H1 (cell line): ENCODE results near the gene SLC2A1. TPM values are rescaled to one million over a fixed set of nuclear protein-coding genes. Genes with fewer than 3 reads are reported as not detected.

Experiments
- CTCF ChIA-PET: fragments of 300-600 bp; sonication (Branson Sonifier 250); formaldehyde crosslinking; loops from one replicate; lab custom pipeline; 2021; ENCODE audit not compliant: partially characterized antibody; lab: Charles Lee
- POLR2A ChIA-PET: fragments of 300-600 bp; sonication (Branson Sonifier 250); formaldehyde crosslinking; loops from one replicate; lab custom pipeline; 2021; ENCODE audit warnings: inconsistent platforms; ENCODE audit not compliant: partially characterized antibody; lab: Charles Lee
- DNase-seq, 2 experiments: peaks; one replicate each; pipeline versions ENCODE4 v3.0.0 to v3.0.0-alpha.2; 2010 to 2022; ENCODE audit warnings: low spot score in 2 of 2, low read depth in 1 of 2, mixed read lengths in 1 of 2
- FAIRE-seq: peaks from 2 replicates; lab custom pipeline; 2011; peaks lifted over from hg19 to GRCh38; lab: Jason Lieb, UNC
- H2AFZ ChIP-seq: 2 replicates; pipeline ENCODE4 v1.8.1; 2012; ENCODE audit warnings: low read length, inconsistent platforms
- H2AK5ac ChIP-seq: 2 replicates; pipeline ENCODE4 v1.6.1; 2013; ENCODE audit warnings: low read depth, low read length
- H2BK120ac ChIP-seq: replicated peaks from 2 replicates; pipeline ENCODE3; 2013; ENCODE audit warnings: low read depth, low read length, inconsistent platforms
- H2BK12ac ChIP-seq: 2 replicates; pipeline ENCODE4 v1.6.1; 2013; ENCODE audit warnings: low read depth, low read length
- H2BK15ac ChIP-seq: 2 replicates; pipeline ENCODE4 v1.6.1; 2013; ENCODE audit warnings: low read length
- H2BK20ac ChIP-seq: 2 replicates; pipeline ENCODE4 v1.6.1; 2013; ENCODE audit warnings: low read length
- H2BK5ac ChIP-seq: 2 replicates; pipeline ENCODE4 v1.6.1; 2013; ENCODE audit warnings: low read depth, low read length
- H3K14ac ChIP-seq: 2 replicates; pipeline ENCODE4 v1.6.1; 2013; ENCODE audit warnings: inconsistent platforms; ENCODE audit not compliant: insufficient read length
- H3K18ac ChIP-seq: 2 replicates; pipeline ENCODE4 v1.6.1; 2013; ENCODE audit warnings: low read length; ENCODE audit errors: extremely low read depth
- H3K23ac ChIP-seq: 2 replicates; pipeline ENCODE4 v1.6.1; 2013; ENCODE audit warnings: inconsistent platforms; ENCODE audit not compliant: insufficient read length
- H3K23me2 ChIP-seq: 2 replicates; pipeline ENCODE4 v1.6.1; 2013; ENCODE audit warnings: low read depth, low read length
- H3K27ac ChIP-seq: 2 replicates; pipeline ENCODE4 v1.6.1; 2011; ENCODE audit warnings: low read depth, low read length, inconsistent platforms
- H3K27me3 ChIP-seq, 4 experiments: replicated peaks in 1 of 4; 1 replicate in 1 of 4; 2 replicates in 3 of 4; pipeline versions ENCODE4 v1.6.1 to v1.8.1; 2011 to 2013; ENCODE audit warnings: low read length in 3 of 4, mild to moderate bottlenecking in 3 of 4, inconsistent platforms in 2 of 4, mixed read lengths in 2 of 4, moderate library complexity in 1 of 4; ENCODE audit not compliant: control insufficient read depth in 3 of 4, insufficient read depth in 3 of 4; ENCODE audit errors: extremely low read depth in 1 of 4
- H3K36me3 ChIP-seq, 4 experiments: 2 replicates each; pipeline versions ENCODE4 v1.6.1 to v1.8.1; 2011 to 2013; ENCODE audit warnings: mild to moderate bottlenecking in 4 of 4, low read length in 3 of 4, moderate library complexity in 2 of 4, control low read depth in 1 of 4, inconsistent platforms in 1 of 4; ENCODE audit not compliant: insufficient read depth in 4 of 4, control insufficient read depth in 2 of 4
- H3K4ac ChIP-seq: replicated peaks from 2 replicates; pipeline ENCODE3; 2013; ENCODE audit warnings: low read length, low read depth, mixed read lengths, inconsistent platforms; ENCODE audit not compliant: insufficient read length
- H3K4me1 ChIP-seq, 4 experiments: replicated peaks in 1 of 4; 1 replicate in 1 of 4; 2 replicates in 3 of 4; pipeline versions ENCODE4 v1.6.1 to v1.8.1; 2011 to 2013; ENCODE audit warnings: low read length in 3 of 4, inconsistent platforms in 2 of 4, mixed read lengths in 1 of 4; ENCODE audit not compliant: insufficient read depth in 4 of 4, control insufficient read depth in 3 of 4
- H3K4me2 ChIP-seq, 2 experiments: 2 replicates each; pipeline versions ENCODE4 v1.6.1 to v1.8.1; 2011 to 2013; ENCODE audit warnings: low read depth in 2 of 2, low read length in 2 of 2, control low read depth in 1 of 2, inconsistent platforms in 1 of 2, mild to moderate bottlenecking in 1 of 2; ENCODE audit not compliant: insufficient read depth in 1 of 2
- H3K4me3 ChIP-seq, 4 experiments: fragments of 200-600, 300-600 bp in 1 of 4; sonication (generic), shearing (Covaris generic), sonication (Bioruptor Twin) in 1 of 4; 2 replicates each; pipeline versions ENCODE4 v1.5.1 to v1.8.1; 2011 to 2016; ENCODE audit warnings: low read length in 4 of 4, low read depth in 3 of 4, control low read depth in 2 of 4, inconsistent platforms in 2 of 4, mild to moderate bottlenecking in 2 of 4, mixed read lengths in 1 of 4, moderate library complexity in 1 of 4; ENCODE audit not compliant: insufficient read depth in 2 of 4; ENCODE audit errors: extremely low read depth in 1 of 4
- H3K56ac ChIP-seq: replicated peaks from 2 replicates; pipeline ENCODE3; 2013; ENCODE audit warnings: low read depth, mild to moderate bottlenecking, mixed read lengths, low read length, inconsistent platforms; ENCODE audit not compliant: insufficient read length
- H3K79me1 ChIP-seq: 2 replicates; pipeline ENCODE4 v1.6.1; 2013; ENCODE audit warnings: low read depth, low read length, control low read depth
- H3K79me2 ChIP-seq, 2 experiments: 2 replicates each; pipeline versions ENCODE4 v1.6.1 to v1.8.1; 2012 to 2013; ENCODE audit warnings: low read length in 2 of 2, mild to moderate bottlenecking in 2 of 2, inconsistent platforms in 1 of 2; ENCODE audit not compliant: insufficient read depth in 2 of 2, control insufficient read depth in 1 of 2
- H3K9ac ChIP-seq, 4 experiments: replicated peaks in 1 of 4; 1 replicate in 1 of 4; 2 replicates in 3 of 4; pipeline versions ENCODE4 v1.6.1 to v1.8.1; 2011 to 2013; ENCODE audit warnings: low read depth in 3 of 4, low read length in 3 of 4, control low read depth in 2 of 4, mild to moderate bottlenecking in 2 of 4, moderate library complexity in 2 of 4, inconsistent platforms in 1 of 4; ENCODE audit errors: extremely low read depth in 1 of 4
- H3K9me3 ChIP-seq, 2 experiments: 2 replicates each; pipeline versions ENCODE4 v1.6.1 to v1.8.1; 2012 to 2013; ENCODE audit warnings: mild to moderate bottlenecking in 2 of 2, moderate library complexity in 2 of 2, control low read depth in 1 of 2, inconsistent platforms in 1 of 2, low read depth in 1 of 2, low read length in 1 of 2, mixed read lengths in 1 of 2; ENCODE audit not compliant: insufficient read depth in 2 of 2
- H4K20me1 ChIP-seq, 2 experiments: replicated peaks in 1 of 2; 2 replicates each; pipeline versions ENCODE3 to v1.8.1; 2011 to 2013; ENCODE audit warnings: inconsistent platforms in 2 of 2, low read length in 2 of 2, mild to moderate bottlenecking in 1 of 2; ENCODE audit not compliant: insufficient read depth in 2 of 2, control insufficient read depth in 1 of 2
- H4K5ac ChIP-seq: 2 replicates; pipeline ENCODE4 v1.6.1; 2013; ENCODE audit warnings: low read length, low read depth, mixed read lengths, inconsistent platforms; ENCODE audit not compliant: insufficient read length
- H4K8ac ChIP-seq: 2 replicates; pipeline ENCODE4 v1.8.0; 2013; ENCODE audit warnings: mild to moderate bottlenecking, moderate library complexity, low read length, inconsistent platforms; ENCODE audit not compliant: insufficient read depth; ENCODE audit errors: extremely low read depth
- H4K91ac ChIP-seq: replicated peaks from 2 replicates; pipeline ENCODE3; 2013; ENCODE audit warnings: low read length, mixed read lengths, inconsistent platforms; ENCODE audit not compliant: insufficient read length
- CHD2 ChIP-seq: IDR thresholded peaks from 2 replicates; pipeline ENCODE4 v1.6.1; 2012; ENCODE audit warnings: low read length, improper control_type of control experiment
- FOSL1 ChIP-seq: IDR thresholded peaks from 2 replicates; pipeline ENCODE4 v1.6.1; 2011; ENCODE audit warnings: mild to moderate bottlenecking, low read depth, low read length, moderate library complexity; ENCODE audit not compliant: insufficient read depth
- HDAC6 ChIP-seq: IDR thresholded peaks from one replicate; pipeline ENCODE4 v1.7.1; 2012; ENCODE audit warnings: low read depth, mild to moderate bottlenecking, inconsistent platforms, low read length, moderate library complexity
- JUND ChIP-seq: IDR thresholded peaks from 2 replicates; pipeline ENCODE4 v1.6.1; 2011; ENCODE audit warnings: mild to moderate bottlenecking, improper control_type of control experiment, low read length
- MAFK ChIP-seq: IDR thresholded peaks from 2 replicates; pipeline ENCODE4 v1.6.1; 2012; ENCODE audit warnings: low read depth, mild to moderate bottlenecking, improper control_type of control experiment, low read length
- SRF ChIP-seq: IDR thresholded peaks from 2 replicates; pipeline ENCODE4 v1.6.1; 2011; ENCODE audit warnings: mild to moderate bottlenecking, low read depth, low read length, moderate library complexity
- WGBS, 2 experiments: shearing (Covaris generic) in 1 of 2; methylation state at CpG; one replicate each; pipeline versions ENCODE4 v1.1.6 to v1.1.7; 2013 to 2015; ENCODE audit warnings: low lambda C conversion rate in 2 of 2, mixed read lengths in 2 of 2, inconsistent platforms in 1 of 2, low coverage in 1 of 2, missing lambda C conversion rate in 1 of 2; ENCODE audit not compliant: insufficient replicate concordance in 2 of 2, insufficient coverage in 1 of 2, insufficient read length in 1 of 2; ENCODE audit errors: extremely low coverage in 1 of 2, missing lambda C conversion rate in 1 of 2; 5-methylcytosine and 5-hydroxymethylcytosine counted together
- polyA plus RNA-seq, 7 experiments: library from polyadenylated mRNA; depleted of rRNA in 3 of 7; stranded (reverse) in 5 of 7; unstranded in 2 of 7; fragments of >200 nt in 5 of 7; fragments of 200-250 nt in 2 of 7; gene quantifications; 1 replicate in 5 of 7; 2 replicates in 1 of 7; 4 replicates in 1 of 7; pipeline versions ENCODE4 v1.2.1 to v1.2.3, GENCODE V29; 2011 to 2013; ENCODE audit warnings: missing spikeins in 2 of 7, mixed read lengths in 2 of 7
- total RNA-seq: library from RNA; stranded (reverse); fragmentation: NEBNext Ultra II Directional; extraction: Animal tissue kit (Norgen Biotek cat#: 25700); gene quantifications from 2 replicates; pipeline ENCODE4 v1.2.1, GENCODE V29; 2021

Gene SLC2A1
- total and polyA plus RNA-seq, 2 of the 8 experiments (the other 6 are each of a cell fraction or from before 2014, with no cell fraction given), result 230 to 308 TPM

DNA sequence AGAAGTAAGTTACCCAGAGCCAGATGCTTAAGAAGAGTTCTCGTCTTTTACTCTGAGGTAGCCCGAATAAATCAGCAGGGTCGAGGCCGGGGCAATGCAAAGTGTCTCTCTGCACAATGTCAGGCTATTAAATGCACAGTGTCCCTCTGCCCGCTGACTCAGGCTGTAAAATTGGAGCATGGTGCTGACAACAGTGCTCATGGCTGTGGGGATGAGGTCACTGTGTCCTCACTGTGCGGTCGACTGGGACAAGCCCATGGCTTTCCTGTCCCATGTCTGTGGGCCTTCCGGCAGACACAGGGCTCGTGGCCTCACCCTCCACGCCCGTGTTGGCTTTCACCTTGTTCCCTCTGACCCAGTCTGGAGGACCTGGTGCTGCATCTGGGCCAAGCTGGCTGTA is 14.6 kb upstream of the SLC2A1 start:
- Histone ChIP-seq H3K23me2 (no peaks in the 10 kb centered on the region), H3K18ac (no peak overlapping the region), H2BK120ac (no peak overlapping the region), H3K4me1 (peaks cover under 1 to 8% (median 5%) of the 10 kb centered on the region in 4 experiments; a peak in 6 of 7 replicates), H3K27me3 (no peaks in the 10 kb centered on the region), H3K4ac (no peak overlapping the region), H3K4me2 (no peak overlapping the region), H4K91ac (no peak overlapping the region), H4K20me1 (no peaks in the 10 kb centered on the region), H3K36me3 (peaks cover 2 to 6% (median 4%) of the 10 kb centered on the region in 4 experiments; a peak in 5 of 8 replicates), H4K8ac (no peak overlapping the region), H3K79me1 (peaks cover 3% of the 10 kb centered on the region; the same call in 1 of the 2 replicates), H4K5ac (no peak overlapping the region), H3K4me3 (no peak overlapping the region), H3K56ac (no peak overlapping the region), H2AFZ (no peak overlapping the region), H2BK20ac (no peak overlapping the region), H3K14ac (no peak overlapping the region), H2BK5ac (0 out of 2 replicates have a peak overlapping the region, but pooled peaks have one; percentile 54), H2BK15ac (no peak overlapping the region), H3K79me2 (no peaks in the 10 kb centered on the region), H3K23ac (no peak overlapping the region), H3K9me3 (no peaks in the 10 kb centered on the region), H2BK12ac (no peak overlapping the region), H3K9ac (no peak overlapping the region; a peak in 1 of 7 replicates), H2AK5ac (no peak overlapping the region), H3K27ac (no peak overlapping the region)
- DNase-seq (no peak), FAIRE-seq (no peak)
- WGBS, 2 experiments, result 89% methylated on average over 11 of the region's 11 CpGs; no CpG with 5 or more reads in 1 of the 2 experiments
- no peak for TF ChIP-seq MAFK
- no peak for TF ChIP-seq FOSL1
- no peak for TF ChIP-seq HDAC6
- no peak for TF ChIP-seq JUND
- TF ChIP-seq SRF, result no peak
- no peak for TF ChIP-seq CHD2
- POLR2A ChIA-PET, result interaction anchor here (1.2 to 17.0 kb wide), 4 partner anchors 10 to 76 kb away, joined by 3 to 95 read pairs (median 8); no protein-coding TSS in a partner anchor
- CTCF ChIA-PET, result interaction anchor here (0.9 to 1.9 kb wide), 3 partner anchors 11 to 100 kb away, joined by 3 to 5 read pairs (median 4); no protein-coding TSS in a partner anchor
